Umbilical cord (tissue), 2 donors: ENCODE data around the gene RERE. TPM values are rescaled to one million over a fixed set of nuclear protein-coding genes. Genes with fewer than 3 reads are reported as not detected.
A peak's percentile ranks its signal among the peaks of the same experiment; 100 is the strongest.

Experiments used
- DNase-seq: peaks from one replicate; pipeline ENCODE4 v3.0.0-alpha.2; 2015; ENCODE audit warnings: low spot score
- total RNA-seq: library from RNA; depleted of rRNA; stranded (reverse); fragments of >200 nt; gene quantifications from one replicate; pipeline ENCODE4 v1.2.3, GENCODE V29; 2014; ENCODE audit warnings: low replicate concordance; ENCODE audit not compliant: insufficient read depth

The RERE gene
- total RNA-seq, 1 donor from 2014 or later, result 73.9 TPM

GRCh38 chr1:8427493-8427892 lies 389.9 kb downstream of the RERE start:
- peak; percentile 38 for DNase-seq

- no peak for DNase-seq
These were observed 390.4 kb downstream of the RERE start for GRCh38 chr1:8426996-8427395.

DNA sequence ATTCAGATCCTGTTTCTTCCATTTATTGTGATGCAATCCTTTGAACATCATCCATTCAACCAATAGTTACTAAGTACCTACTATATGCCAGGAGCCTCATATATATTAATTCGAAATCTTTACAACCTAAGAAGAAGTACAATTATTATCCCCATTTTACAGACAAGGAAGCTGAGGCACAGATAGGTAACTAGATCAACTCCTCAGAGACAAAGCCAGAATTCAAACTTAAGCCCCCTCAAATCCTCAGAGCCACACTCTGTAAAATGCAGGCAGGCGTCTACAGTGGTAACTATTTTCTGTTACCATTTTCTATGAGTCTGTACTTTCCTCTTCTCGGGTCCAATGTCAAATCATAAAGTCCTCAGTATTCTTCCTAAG lies 391.7 kb downstream of the RERE start:
- no peak for DNase-seq

DNA sequence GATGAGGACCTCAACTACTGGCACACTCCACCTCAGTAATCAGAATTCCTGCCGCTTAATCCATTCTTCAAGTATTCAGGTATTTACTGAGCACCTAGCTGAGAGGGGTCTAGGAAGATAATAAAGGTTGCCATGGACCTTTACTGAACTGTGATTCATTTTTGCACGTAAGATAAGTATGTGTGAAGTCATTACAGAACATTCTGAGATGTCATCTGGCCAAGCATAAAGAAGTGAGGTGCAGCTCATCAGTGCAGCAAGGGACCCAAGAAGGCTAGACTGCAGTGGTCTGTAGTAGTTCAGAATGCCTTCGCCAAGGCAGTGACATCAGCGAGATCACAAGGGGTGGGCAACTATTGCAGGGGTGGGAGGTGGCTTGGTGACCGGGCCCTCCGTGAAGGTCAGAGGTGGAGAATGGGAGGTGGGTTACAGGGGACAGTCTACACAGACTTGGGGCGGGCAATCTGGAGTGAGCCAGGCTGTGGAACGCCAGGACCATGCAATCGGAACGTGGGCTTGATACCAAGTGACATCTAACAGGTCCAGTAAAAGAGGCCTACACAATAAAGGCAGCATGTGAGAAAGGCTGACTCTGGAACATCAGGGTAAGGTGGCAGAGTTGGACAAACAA lies 392.2 kb downstream of the RERE start:
- no peak for DNase-seq

GRCh38 chr1:8424539-8425116 lies 392.8 kb downstream of the RERE start:
- DNase-seq, result no peak

DNA sequence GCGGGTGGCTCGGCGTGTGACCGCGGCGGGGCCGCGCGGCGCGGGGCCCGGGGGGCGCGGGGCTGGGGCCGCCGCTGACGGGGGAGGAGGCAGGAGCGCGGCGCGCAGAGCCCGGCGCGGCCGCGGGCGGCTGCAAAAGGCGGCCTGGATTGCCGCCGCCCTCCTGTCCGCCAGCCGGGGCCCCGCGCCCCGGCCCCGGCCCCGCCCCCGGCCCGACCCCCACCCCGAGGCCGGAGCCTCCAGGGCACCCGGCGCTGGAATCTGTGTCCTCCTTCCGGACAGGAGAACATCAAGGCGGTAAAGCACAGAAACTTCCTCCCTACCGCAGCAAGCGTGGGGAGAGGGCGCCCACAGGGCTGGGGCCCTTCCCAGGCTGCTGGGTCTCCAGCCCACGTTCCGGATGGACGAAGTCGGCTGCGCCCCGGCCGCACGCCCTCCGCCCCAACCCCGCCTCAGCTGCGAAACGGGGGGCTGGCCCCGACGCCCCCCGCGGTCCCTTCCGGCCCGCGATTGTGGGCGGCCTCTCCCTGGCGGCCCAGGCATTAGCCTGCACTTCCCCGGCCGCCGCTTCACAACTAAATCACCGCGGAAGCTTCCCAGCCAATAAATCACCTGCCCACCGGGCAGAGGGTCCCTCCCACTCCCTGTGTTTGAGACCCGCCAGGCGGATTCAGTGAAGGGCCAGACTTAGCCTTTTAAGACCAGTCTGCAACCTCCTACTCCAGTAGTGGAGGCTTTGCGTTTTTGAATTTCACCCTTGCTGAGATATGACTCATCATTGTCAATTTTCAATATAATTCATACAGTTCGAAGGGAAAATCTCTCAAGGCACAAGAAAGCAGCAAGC lies 393.5 kb downstream of the RERE start:
- peak; percentile 83 for DNase-seq

GRCh38 chr1:8423269-8423691 lies 394.2 kb downstream of the RERE start:
- peak; percentile 35 for DNase-seq

GRCh38 chr1:8422510-8423268 lies 394.8 kb downstream of the RERE start:
- peak; percentile 65 for DNase-seq

DNA sequence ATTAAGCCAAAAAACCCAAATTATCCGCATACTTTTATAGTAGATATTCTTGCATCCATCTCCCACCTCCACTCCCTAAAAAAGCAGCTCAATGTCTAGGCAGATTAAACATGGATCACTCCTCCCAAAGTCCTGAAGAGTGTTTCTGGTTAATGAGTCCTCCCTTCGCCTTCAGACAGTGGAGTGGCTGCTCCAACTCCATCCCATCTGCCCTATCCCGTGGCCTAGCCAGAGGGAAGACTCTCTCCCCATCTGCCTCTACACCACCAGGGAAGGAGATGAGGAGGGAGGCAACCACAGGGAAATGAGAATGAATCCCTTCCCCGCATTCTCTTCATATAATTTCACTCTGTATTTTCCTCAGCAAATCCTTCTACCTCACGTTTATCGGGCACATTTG lies 395.7 kb downstream of the RERE start:
- DNase-seq, result peak; percentile 39

- DNase-seq, result no peak
These were observed 397.1 kb downstream of the RERE start for GRCh38 chr1:8420318-8420717.

GRCh38 chr1:8419861-8420260 lies 397.6 kb downstream of the RERE start:
- no peak for DNase-seq

- peak; percentile 62 for DNase-seq
These were observed 398.3 kb downstream of the RERE start for GRCh38 chr1:8419172-8419571.

DNA sequence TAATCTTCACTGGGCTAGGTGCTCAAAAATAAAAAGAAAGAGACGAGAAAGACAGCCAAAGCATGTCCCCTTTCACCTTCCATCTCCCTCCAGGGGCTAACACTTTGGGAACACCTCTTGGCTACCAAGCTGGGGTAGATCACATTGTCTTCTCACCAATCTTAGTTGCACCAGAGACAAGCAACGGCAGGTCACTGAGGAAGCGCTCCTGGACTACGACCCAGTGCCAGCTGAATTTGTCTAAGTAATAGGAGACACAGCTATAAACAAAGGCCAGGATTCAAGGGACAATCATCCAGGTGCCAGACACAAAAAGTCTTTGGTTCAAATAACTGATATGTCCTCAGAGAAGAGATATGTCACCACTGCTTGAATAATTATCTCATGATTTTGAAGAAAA lies 399.1 kb downstream of the RERE start:
- DNase-seq, result no peak

DNA sequence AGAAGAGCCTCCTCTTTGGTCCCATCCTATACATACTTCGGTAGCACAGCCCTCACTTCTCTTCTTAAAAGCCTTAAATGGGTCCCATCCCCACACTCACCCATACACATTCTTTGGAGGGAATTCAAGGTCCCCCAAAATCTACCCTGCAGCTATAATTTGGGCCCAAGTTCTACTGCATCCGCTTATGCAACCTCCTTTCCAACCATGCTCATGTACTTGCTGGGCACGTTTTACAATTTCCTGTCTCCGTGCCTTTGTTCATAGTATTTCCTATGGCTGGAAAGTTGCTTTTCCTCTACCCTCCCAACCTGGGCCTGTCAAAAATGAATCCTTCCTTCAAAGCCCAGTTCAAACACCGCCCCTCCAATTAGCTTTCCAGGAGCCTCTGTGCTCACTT lies 399.8 kb downstream of the RERE start:
- DNase-seq, result no peak

DNA sequence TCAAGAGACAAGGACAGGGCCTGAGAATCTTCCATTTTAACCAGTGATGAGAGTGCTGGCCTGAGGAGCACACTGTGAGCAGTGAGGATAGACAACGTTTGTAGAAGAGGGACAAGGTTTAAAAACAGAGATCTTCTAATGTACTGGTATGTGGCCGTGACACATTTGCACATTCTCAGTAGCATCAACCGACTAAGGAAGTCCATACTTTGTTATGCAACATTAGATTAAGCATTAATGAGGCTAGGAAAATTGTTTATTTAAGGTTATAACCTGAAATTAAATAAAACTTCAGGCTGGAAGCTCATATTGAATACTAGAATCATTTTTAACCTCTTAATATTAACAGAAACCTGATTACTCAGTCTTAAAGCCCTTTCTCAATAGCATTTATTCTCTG lies 400.6 kb downstream of the RERE start:
- no peak for DNase-seq

GRCh38 chr1:8415526-8416278 lies 401.7 kb downstream of the RERE start:
- peak; percentile 18 for DNase-seq

- DNase-seq, result peak; percentile 89
These were observed 405.1 kb downstream of the RERE start for GRCh38 chr1:8412183-8412831.

DNA sequence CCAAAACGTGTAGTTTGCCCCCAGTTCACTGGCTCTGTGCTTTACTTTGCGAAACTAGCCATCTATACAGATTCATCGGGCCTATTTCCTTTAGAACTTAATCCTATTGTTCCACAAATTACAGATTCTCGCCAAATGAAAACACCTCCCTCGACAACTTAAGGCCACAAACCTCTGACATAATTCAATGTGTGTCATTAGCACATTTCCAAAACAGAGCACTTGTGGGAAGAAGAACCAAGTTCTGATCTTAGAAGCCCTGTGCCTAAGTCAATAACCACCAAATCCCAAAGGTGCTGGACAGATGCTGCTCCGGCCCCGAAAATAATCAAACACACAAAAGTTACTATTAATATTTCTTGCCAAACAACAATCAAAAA lies 405.6 kb downstream of the RERE start:
- DNase-seq, result no peak

- no peak for DNase-seq
These were observed 406.6 kb downstream of the RERE start for GRCh38 chr1:8410791-8411190.

GRCh38 chr1:8409606-8410005 lies 407.8 kb downstream of the RERE start:
- no peak for DNase-seq

DNA sequence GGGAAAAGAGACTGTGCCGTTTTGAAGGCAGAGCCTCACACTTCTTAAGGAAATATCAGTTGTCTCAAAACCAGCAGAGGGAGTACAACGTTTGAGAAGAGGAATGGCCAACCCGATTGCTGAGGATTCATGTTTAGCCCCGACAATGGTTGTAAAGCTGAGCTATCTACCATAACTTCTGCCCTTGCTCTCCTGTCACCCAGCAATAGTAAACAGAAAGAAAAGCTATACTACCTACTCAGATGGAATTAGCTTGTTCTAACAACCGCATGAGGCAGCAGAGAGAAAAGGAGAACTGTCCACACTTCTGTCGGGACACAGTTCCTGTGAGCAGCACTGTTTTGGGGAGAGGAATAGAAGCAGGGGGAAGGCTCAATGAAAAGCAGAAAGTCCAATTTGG lies 408.3 kb downstream of the RERE start:
- DNase-seq, result peak; percentile 88
